Measurements from ENCODE around the gene SKI.

- TF ChIP-seq CTCF (conservative IDR thresholded peaks at IDR 0.05; ENCODE audit: low read length), result no peak
- TF ChIP-seq EZH2phosphoT487 (IDR thresholded peaks at IDR 0.05; ENCODE audit: borderline replicate concordance, low read depth, low read length), result no peak
Observed at GRCh38 chr1:2215909-2216766, 12.0 kb upstream of the SKI start.

Measured in OCI-LY7 (cell line).